ENCODE results near the gene GRIK3.

- TF ChIP-seq CTCF (conservative IDR thresholded peaks at IDR 0.05) (no peak), ZFX (IDR thresholded peaks at IDR 0.05) (no peak)
Observed at GRCh38 chr1:37068260-37068659, 33.9 kb upstream of the GRIK3 start.
